PC-3 (cell line): ENCODE data around the gene DUSP8. TPM values are rescaled to one million over a fixed set of nuclear protein-coding genes. Genes with fewer than 3 reads are reported as not detected.
"Not testable (repeated sequence)": the region's sequence is repeated elsewhere in the genome, so short reads cannot be mapped to it uniquely, and the experiment has no call there.

Experiments
- ATAC-seq: fragments of 200-7000 bp; cut with Tn5 transposase; 2 replicates; pipeline ENCODE4 v1.9.1; 2020; ENCODE audit warnings: mild to moderate bottlenecking, moderate library complexity
- BruUV-seq: library from RNA; stranded (reverse); fragments of 400-500 nt; replicated peaks from 2 replicates; lab custom pipeline; 2021; lab: Mats Ljungman, UMichigan
- CTCF ChIA-PET: fragments of 300-600 bp; sonication (Branson Sonifier 250); formaldehyde crosslinking; loops from one replicate; lab custom pipeline; 2022; ENCODE audit warnings: antibody characterized with exemption; lab: Charles Lee
- POLR2A ChIA-PET: fragments of 300-600 bp; sonication (Branson Sonifier 250); formaldehyde crosslinking; loops from one replicate; lab custom pipeline; 2022; ENCODE audit warnings: antibody characterized with exemption; ENCODE audit not compliant: unreplicated experiment; lab: Charles Lee
- DNase-seq: peaks from one replicate; pipeline ENCODE4 v3.0.0-alpha.2; 2015
- H2AFZ ChIP-seq: fragments of 300-600 bp; sonication (generic); 2 replicates; pipeline ENCODE4 v1.6.0; 2016; ENCODE audit warnings: antibody characterized with exemption, low read length
- H3F3A ChIP-seq: fragments of 300-600 bp; sonication (generic); one replicate; pipeline ENCODE4 v1.6.0; 2017; ENCODE audit warnings: antibody characterized with exemption, low read length, control low read depth, mild to moderate bottlenecking; ENCODE audit not compliant: unreplicated experiment
- H3K27ac ChIP-seq: fragments of 300-600 bp; sonication (generic); 2 replicates; pipeline ENCODE4 v1.5.1; 2016; ENCODE audit warnings: mild to moderate bottlenecking, low read length
- H3K27me3 ChIP-seq: fragments of 300-600 bp; sonication (generic); 2 replicates; pipeline ENCODE4 v1.6.1; 2016; ENCODE audit warnings: low read length, mixed read lengths
- H3K36me3 ChIP-seq: fragments of 300-600 bp; sonication (generic); 2 replicates; pipeline ENCODE4 v1.6.1; 2016; ENCODE audit warnings: low read depth, mixed run types, low read length, mixed read lengths
- H3K4me1 ChIP-seq: fragments of 300-600 bp; sonication (generic); 2 replicates; pipeline ENCODE4 v1.5.1; 2016; ENCODE audit warnings: low read length; ENCODE audit not compliant: insufficient read depth
- H3K4me2 ChIP-seq: fragments of 300-600 bp; sonication (generic); 2 replicates; pipeline ENCODE4 v1.6.0; 2016; ENCODE audit warnings: low read length
- H3K4me3 ChIP-seq: fragments of 300-600 bp; sonication (generic); 2 replicates; pipeline ENCODE4 v1.5.1; 2016; ENCODE audit warnings: mild to moderate bottlenecking, low read length, mixed read lengths
- H3K79me2 ChIP-seq: fragments of 300-600 bp; sonication (generic); 2 replicates; pipeline ENCODE4 v1.6.1; 2017; ENCODE audit warnings: low read length, mixed read lengths
- H3K9ac ChIP-seq: fragments of 300-600 bp; sonication (generic); 2 replicates; pipeline ENCODE4 v1.6.0; 2016; ENCODE audit warnings: mild to moderate bottlenecking, low read length
- H3K9me2 ChIP-seq: fragments of 300-600 bp; sonication (generic); replicated peaks from 2 replicates; pipeline ENCODE4 v1.6.1; 2016; ENCODE audit warnings: mixed run types, low read length, mixed read lengths
- H3K9me3 ChIP-seq: fragments of 300-600 bp; sonication (generic); 2 replicates; pipeline ENCODE4 v1.6.1; 2016; ENCODE audit warnings: low read length, mixed read lengths
- H4K20me1 ChIP-seq: fragments of 300-600 bp; sonication (generic); 2 replicates; pipeline ENCODE4 v1.6.1; 2016; ENCODE audit warnings: low read length, mixed read lengths
- CTCF ChIP-seq: fragments of 300-600 bp; sonication (generic); conservative IDR thresholded peaks from 2 replicates; pipeline ENCODE4 v1.5.1; 2017; ENCODE audit warnings: antibody characterized with exemption, low read depth, mild to moderate bottlenecking, low read length
- EZH2 ChIP-seq: fragments of 300-600 bp; sonication (generic); IDR thresholded peaks from one replicate; pipeline ENCODE4 v1.6.1; 2017; ENCODE audit warnings: antibody characterized with exemption, mild to moderate bottlenecking, low read length; ENCODE audit not compliant: unreplicated experiment
- EZH2phosphoT487 ChIP-seq: fragments of 300-600 bp; sonication (generic); IDR thresholded peaks from 2 replicates; pipeline ENCODE4 v1.6.1; 2018; ENCODE audit warnings: mild to moderate bottlenecking, antibody characterized with exemption, low read length, borderline replicate concordance
- intact Hi-C: fragments of 100-400 bp; cut with micrococcal nuclease; formaldehyde crosslinking; loops from 2 replicates; pipeline ENCODE4 v1.9.0; 2023
- total RNA-seq: library from RNA; depleted of rRNA; stranded (reverse); fragments of >200 nt; gene quantifications from 2 replicates; pipeline ENCODE4 v1.2.3, GENCODE V29; 2014

DUSP8 gene
- total RNA-seq, 1 experiment from 2014 or later = 2.6 TPM

GRCh38 chr11:1514336-1515061 is 57.6 kb downstream of the DUSP8 start:
- ChIA-PET POLR2A (no interaction called here), CTCF (no interaction called here)
- Histone ChIP-seq H3K4me2 (no peak overlapping the region), H3K27ac (no peak overlapping the region), H2AFZ (no peak overlapping the region), H3K9me2 (no peaks in the 10 kb centered on the region), H3K9me3 (no peaks in the 10 kb centered on the region), H4K20me1 (peaks cover 35% of the 10 kb centered on the region; the same call in 1 of the 2 replicates), H3K79me2 (peaks cover 53% of the 10 kb centered on the region), H3K9ac (no peak overlapping the region), H3K27me3 (no peaks in the 10 kb centered on the region), H3K4me1 (peaks cover 3% of the 10 kb centered on the region; the same call in 1 of the 2 replicates), H3F3A (no peaks in the 10 kb centered on the region), H3K36me3 (no peaks in the 10 kb centered on the region), H3K4me3 (no peak overlapping the region)
- TF ChIP-seq EZH2 (no peak), CTCF (no peak)
- DNase-seq = no peak
- no peak for ATAC-seq
- no TSS peak for BruUV-seq
- intact Hi-C loops = loop anchor here (10.0 kb wide), 1 partner anchor 400 kb away; no protein-coding TSS in a partner anchor

- intact Hi-C loops = loop anchor here (10.0 kb wide), 1 partner anchor 399 kb away; no protein-coding TSS in a partner anchor
- TF ChIP-seq EZH2phosphoT487 (no peak), EZH2 (no peak), CTCF (no peak)
- Histone ChIP-seq H3K79me2 (peaks cover 49% of the 10 kb centered on the region), H4K20me1 (peaks cover 35% of the 10 kb centered on the region; the same call in 1 of the 2 replicates), H3K9ac (no peak overlapping the region), H3K9me2 (no peaks in the 10 kb centered on the region), H3K9me3 (no peaks in the 10 kb centered on the region), H3K36me3 (no peaks in the 10 kb centered on the region), H3K4me3 (no peak overlapping the region), H3K4me1 (peaks cover 3% of the 10 kb centered on the region; the same call in 1 of the 2 replicates), H3K27ac (no peak overlapping the region), H3F3A (no peaks in the 10 kb centered on the region), H3K4me2 (no peak overlapping the region), H3K27me3 (no peaks in the 10 kb centered on the region), H2AFZ (no peak overlapping the region)
- POLR2A ChIA-PET = no interaction called here
- CTCF ChIA-PET = no interaction called here
- no TSS peak for BruUV-seq
- DNase-seq = no peak
- ATAC-seq = no peak
These were observed 58.5 kb downstream of the DUSP8 start for GRCh38 chr11:1513326-1514296.

- BruUV-seq, ATAC-seq, CTCF ChIA-PET, H3K27me3 ChIP-seq, POLR2A ChIA-PET, H3K4me1 ChIP-seq, H3K9ac ChIP-seq, H3K4me3 ChIP-seq, H3K27ac ChIP-seq, H3K4me2 ChIP-seq, H2AFZ ChIP-seq, H3K9me2 ChIP-seq, H3K36me3 ChIP-seq, H3K9me3 ChIP-seq, H3F3A ChIP-seq: not testable (repeated sequence)
- peak; percentile 6 for DNase-seq
- intact Hi-C loops = loop anchor here (10.0 kb wide), 1 partner anchor 398 kb away; no protein-coding TSS in a partner anchor
- Histone ChIP-seq H3K79me2 (peaks cover 48% of the 10 kb centered on the region), H4K20me1 (peaks cover 35% of the 10 kb centered on the region; the same call in 1 of the 2 replicates)
These were observed 59.4 kb downstream of the DUSP8 start for GRCh38 chr11:1512531-1513258.
